Activated T-helper 1 cell treated with anti-CD3 and anti-CD28 coated beads, Interleukin-12 subunit alpha, Interleukin-12 subunit beta, Interleukin-2, Interleukin-4 antibody, amounts not matched to agents 30 ng/mL and 10 ng/mL and 1 ng/mL, durations not matched to agents 14 hours and 24 hours and 36 hours (primary cell): ENCODE results near the gene FTHL17. TPM values are rescaled to one million over a fixed set of nuclear protein-coding genes. Genes with fewer than 3 reads are reported as not detected.

Experiments
- DNase-seq: peaks from one replicate; pipeline ENCODE4 v3.0.0; 2021; ENCODE audit warnings: low spot score
- H3K27ac Mint-ChIP-seq: one replicate; pipeline ENCODE4 v1.8.0; 2021; ENCODE audit warnings: mild to moderate bottlenecking, mixed read lengths
- H3K27me3 Mint-ChIP-seq: one replicate; pipeline ENCODE4 v1.8.0; 2022; ENCODE audit warnings: mild to moderate bottlenecking, moderate library complexity, mixed read lengths; ENCODE audit not compliant: insufficient read depth
- H3K36me3 Mint-ChIP-seq: one replicate; pipeline ENCODE4 v1.8.0; 2021; ENCODE audit warnings: low read depth, mixed read lengths
- H3K4me1 Mint-ChIP-seq: one replicate; pipeline ENCODE4 v1.8.0; 2021; ENCODE audit warnings: low read depth, mixed read lengths
- H3K4me3 Mint-ChIP-seq: one replicate; pipeline ENCODE4 v1.8.0; 2021; ENCODE audit warnings: mild to moderate bottlenecking, moderate library complexity, mixed read lengths
- H3K9me3 Mint-ChIP-seq: one replicate; pipeline ENCODE4 v1.8.0; 2021; ENCODE audit warnings: mixed read lengths
- intact Hi-C: fragments of 100-400 bp; cut with micrococcal nuclease; formaldehyde crosslinking; loops from one replicate; pipeline ENCODE4 v1.15.1; 2024
- total RNA-seq: library from RNA; stranded (reverse); gene quantifications from 2 replicates; pipeline ENCODE4 v1.2.3, GENCODE V29; 2022

Gene FTHL17
- total RNA-seq, result not detected in 2 replicates

- H3K36me3 Mint-ChIP-seq, result no peaks in the 10 kb centered on the region
- peaks cover 13% of the 10 kb centered on the region for H3K9me3 Mint-ChIP-seq
- no peak within 1 kb of the TSS for H3K27ac Mint-ChIP-seq
- intact Hi-C loops, result no loop called here
- H3K4me3 Mint-ChIP-seq, result no peak within 1 kb of the TSS
- H3K4me1 Mint-ChIP-seq, result peaks cover 28% of the 10 kb centered on the region
- no peak for DNase-seq
- no peaks in the 10 kb centered on the region for H3K27me3 Mint-ChIP-seq
These were observed at the start of gene FTHL17 for GRCh38 chrX:31071725-31072124. Gene FTHL17, minus strand, starts transcription at chrX:31072041. Its CDS starts 88 bp downstream, at chrX:31071953.

GRCh38 chrX:31117266-31117665 is 45.4 kb upstream of the FTHL17 start:
- peaks cover 4% of the 10 kb centered on the region for H3K9me3 Mint-ChIP-seq
- H3K27me3 Mint-ChIP-seq, result peaks cover 4% of the 10 kb centered on the region
- peaks cover 20% of the 10 kb centered on the region for H3K4me1 Mint-ChIP-seq
- H3K36me3 Mint-ChIP-seq, result no peaks in the 10 kb centered on the region
- no peak overlapping the region for H3K4me3 Mint-ChIP-seq
- intact Hi-C loops, result no loop called here
- DNase-seq, result no peak
- H3K27ac Mint-ChIP-seq, result no peak overlapping the region

GRCh38 chrX:31115398-31115797 is 43.6 kb upstream of the FTHL17 start:
- Mint-ChIP-seq H3K9me3 (peaks cover 4% of the 10 kb centered on the region), H3K27ac (no peak overlapping the region), H3K27me3 (peaks cover 2% of the 10 kb centered on the region), H3K36me3 (no peaks in the 10 kb centered on the region), H3K4me1 (peaks cover 30% of the 10 kb centered on the region), H3K4me3 (no peak overlapping the region)
- DNase-seq, result no peak
- intact Hi-C loops, result no loop called here

- intact Hi-C loops, result loop anchor here (5.0 kb wide), 1 partner anchor 62 kb away; no protein-coding TSS in a partner anchor
- Mint-ChIP-seq H3K27ac (no peak overlapping the region), H3K4me1 (peaks cover 30% of the 10 kb centered on the region), H3K36me3 (no peaks in the 10 kb centered on the region), H3K4me3 (no peak overlapping the region), H3K9me3 (peaks cover 4% of the 10 kb centered on the region), H3K27me3 (peaks cover 2% of the 10 kb centered on the region)
- no peak for DNase-seq
These were observed 43.0 kb upstream of the FTHL17 start for GRCh38 chrX:31114858-31115257.

GRCh38 chrX:31112226-31112999 is 40.6 kb upstream of the FTHL17 start:
- peak overlapping the region; percentile 87 for H3K27ac Mint-ChIP-seq
- intact Hi-C loops, result loop anchor here (5.0 kb wide), 1 partner anchor 65 kb away; no protein-coding TSS in a partner anchor

GRCh38 chrX:31110657-31111056 is 38.8 kb upstream of the FTHL17 start:
- H3K9me3 Mint-ChIP-seq, result peaks cover 15% of the 10 kb centered on the region
- peaks cover 2% of the 10 kb centered on the region for H3K27me3 Mint-ChIP-seq
- no peak overlapping the region for H3K4me3 Mint-ChIP-seq
- H3K4me1 Mint-ChIP-seq, result peaks cover 23% of the 10 kb centered on the region
- H3K27ac Mint-ChIP-seq, result no peak overlapping the region
- H3K36me3 Mint-ChIP-seq, result peaks cover 6% of the 10 kb centered on the region
- DNase-seq, result no peak
- intact Hi-C loops, result loop anchor here (5.0 kb wide), 1 partner anchor 67 kb away; no protein-coding TSS in a partner anchor

More at GRCh38 chrX:31112226-31112999, 40.6 kb upstream of the FTHL17 start:
- Mint-ChIP-seq H3K9me3 (peaks cover 4% of the 10 kb centered on the region), H3K4me3 (peak overlapping the region; percentile 0), H3K27me3 (peaks cover 2% of the 10 kb centered on the region), H3K4me1 (peaks cover 30% of the 10 kb centered on the region), H3K36me3 (no peaks in the 10 kb centered on the region)
- no peak for DNase-seq

GRCh38 chrX:31099536-31100090 is 27.8 kb upstream of the FTHL17 start:
- intact Hi-C loops, result loop anchor here (1.0 to 10.0 kb wide), 8 partner anchors 8 to 525 kb away; partner anchors contain the start of genes GK, TAB3 and TASL
- H3K4me1 Mint-ChIP-seq, result peaks cover 34% of the 10 kb centered on the region
- H3K9me3 Mint-ChIP-seq, result peaks cover 17% of the 10 kb centered on the region
- peak; percentile 59 for DNase-seq
- no peak overlapping the region for H3K4me3 Mint-ChIP-seq
- peak overlapping the region; percentile 86 for H3K27ac Mint-ChIP-seq
- H3K27me3 Mint-ChIP-seq, result no peaks in the 10 kb centered on the region
- H3K36me3 Mint-ChIP-seq, result peaks cover 8% of the 10 kb centered on the region

GRCh38 chrX:31098079-31098478 is 26.2 kb upstream of the FTHL17 start:
- intact Hi-C loops, result loop anchor here (2.0 to 10.0 kb wide), 4 partner anchors 77 to 523 kb away; partner anchors contain the start of genes GK, TAB3 and TASL
- H3K27me3 Mint-ChIP-seq, result no peaks in the 10 kb centered on the region

GRCh38 chrX:31093639-31093975 is 21.8 kb upstream of the FTHL17 start:
- H3K36me3 Mint-ChIP-seq, result peaks cover 8% of the 10 kb centered on the region
- H3K4me3 Mint-ChIP-seq, result peak overlapping the region; percentile 61
- peaks cover 25% of the 10 kb centered on the region for H3K9me3 Mint-ChIP-seq
- H3K27me3 Mint-ChIP-seq, result peaks cover 2% of the 10 kb centered on the region
- DNase-seq, result no peak
- peak overlapping the region; percentile 92 for H3K27ac Mint-ChIP-seq
- H3K4me1 Mint-ChIP-seq, result peaks cover 45% of the 10 kb centered on the region
- intact Hi-C loops, result loop anchor here (1.0 to 10.0 kb wide), 4 partner anchors 36 to 519 kb away; partner anchors contain the start of genes GK and TASL

More at GRCh38 chrX:31098079-31098478, 26.2 kb upstream of the FTHL17 start:
- DNase-seq, result no peak
- peaks cover 8% of the 10 kb centered on the region for H3K36me3 Mint-ChIP-seq
- H3K9me3 Mint-ChIP-seq, result peaks cover 19% of the 10 kb centered on the region
- no peak overlapping the region for H3K27ac Mint-ChIP-seq
- no peak overlapping the region for H3K4me3 Mint-ChIP-seq
- peaks cover 48% of the 10 kb centered on the region for H3K4me1 Mint-ChIP-seq

GRCh38 chrX:31092970-31093638 is 21.3 kb upstream of the FTHL17 start:
- H3K4me1 Mint-ChIP-seq, result peaks cover 46% of the 10 kb centered on the region
- H3K4me3 Mint-ChIP-seq, result peak overlapping the region; percentile 61
- intact Hi-C loops, result loop anchor here (1.0 to 10.0 kb wide), 4 partner anchors 36 to 518 kb away; partner anchors contain the start of genes GK and TASL
- peaks cover 2% of the 10 kb centered on the region for H3K27me3 Mint-ChIP-seq
- H3K9me3 Mint-ChIP-seq, result peaks cover 25% of the 10 kb centered on the region
- peaks cover 8% of the 10 kb centered on the region for H3K36me3 Mint-ChIP-seq
- no peak for DNase-seq
- H3K27ac Mint-ChIP-seq, result peak overlapping the region; percentile 92

GRCh38 chrX:31092476-31092875 is 20.6 kb upstream of the FTHL17 start:
- Mint-ChIP-seq H3K9me3 (peaks cover 25% of the 10 kb centered on the region), H3K36me3 (peaks cover 8% of the 10 kb centered on the region), H3K27ac (peak overlapping the region; percentile 92), H3K4me1 (peaks cover 50% of the 10 kb centered on the region), H3K4me3 (peak overlapping the region; percentile 61), H3K27me3 (peaks cover 2% of the 10 kb centered on the region)
- DNase-seq, result no peak
- intact Hi-C loops, result loop anchor here (10.0 kb wide), 3 partner anchors 82 to 518 kb away; partner anchors contain the start of genes GK and TASL

GRCh38 chrX:31091819-31092218 is 20.0 kb upstream of the FTHL17 start:
- no peak for DNase-seq
- Mint-ChIP-seq H3K36me3 (peaks cover 7% of the 10 kb centered on the region), H3K9me3 (peaks cover 22% of the 10 kb centered on the region), H3K4me3 (peak overlapping the region; percentile 41), H3K27ac (peak overlapping the region; percentile 78), H3K4me1 (peaks cover 50% of the 10 kb centered on the region), H3K27me3 (peaks cover 2% of the 10 kb centered on the region)
- intact Hi-C loops, result loop anchor here (1.0 to 10.0 kb wide), 4 partner anchors 8 to 517 kb away; partner anchors contain the start of genes GK and TASL
